ENCODE results near the gene ECM2.

GRCh38 chr9:92564982-92565381, 29.2 kb upstream of the ECM2 start:
- no peak for TF ChIP-seq CTCF (conservative IDR thresholded peaks at IDR 0.05 in 1 of 2, IDR thresholded peaks at IDR 0.05 in 1 of 2; ENCODE audit: low read depth in 1 of 2, low read length in 2 of 2)
- no peak for TF ChIP-seq EZH2 (IDR thresholded peaks at IDR 0.05; ENCODE audit: low read length, missing control alignments)
